Liver (tissue), 9 donors: ENCODE data around the gene FBXW7. TPM values are rescaled to one million over a fixed set of nuclear protein-coding genes. Genes with fewer than 3 reads are reported as not detected.

Source experiments
- DNase-seq: peaks from one replicate; pipeline ENCODE4 v3.0.0-alpha.2; 2017; ENCODE audit warnings: low spot score
- H3K27ac ChIP-seq, 2 donors: one replicate each; pipeline ENCODE4 v1.7.0; 2013; ENCODE audit warnings: inconsistent platforms in 2 of 2, low read length in 2 of 2, control low read depth in 1 of 2, low read depth in 1 of 2, mild to moderate bottlenecking in 1 of 2
- H3K27me3 ChIP-seq, 4 donors: one replicate each; pipeline versions ENCODE4 v1.6.1 to v1.7.0; 2013; ENCODE audit warnings: low read length in 3 of 4, inconsistent platforms in 1 of 4, mild to moderate bottlenecking in 1 of 4, moderate library complexity in 1 of 4; ENCODE audit not compliant: control insufficient read depth in 4 of 4, insufficient read depth in 4 of 4
- H3K36me3 ChIP-seq, 4 donors: one replicate each; pipeline versions ENCODE4 v1.6.1 to v1.7.0; 2013; ENCODE audit warnings: low read length in 3 of 4, mild to moderate bottlenecking in 3 of 4, low read depth in 1 of 4, moderate library complexity in 1 of 4; ENCODE audit not compliant: control insufficient read depth in 4 of 4, insufficient read depth in 3 of 4
- H3K4me1 ChIP-seq, 4 donors: one replicate each; pipeline versions ENCODE4 v1.6.1 to v1.7.0; 2013; ENCODE audit warnings: low read length in 3 of 4, mild to moderate bottlenecking in 3 of 4, moderate library complexity in 1 of 4; ENCODE audit not compliant: control insufficient read depth in 4 of 4, insufficient read depth in 4 of 4
- H3K4me3 ChIP-seq, 3 donors: one replicate each; pipeline versions ENCODE4 v1.6.1 to v1.7.0; 2013; ENCODE audit warnings: low read length in 3 of 3, control low read depth in 1 of 3, low read depth in 1 of 3, mild to moderate bottlenecking in 1 of 3
- H3K9ac ChIP-seq, 2 donors: one replicate each; pipeline ENCODE4 v1.7.0; 2013; ENCODE audit warnings: low read length in 2 of 2, mild to moderate bottlenecking in 2 of 2, moderate library complexity in 2 of 2, control low read depth in 1 of 2, low read depth in 1 of 2
- H3K9me3 ChIP-seq, 4 donors: one replicate each; pipeline versions ENCODE4 v1.6.1 to v1.7.0; 2013; ENCODE audit warnings: low read length in 3 of 4; ENCODE audit not compliant: control insufficient read depth in 4 of 4
- EGR1 ChIP-seq, 2 donors: IDR thresholded peaks; 2 replicates each; pipeline ENCODE4 v1.6.1; 2016 to 2018; ENCODE audit warnings: antibody characterized with exemption in 2 of 2, low read depth in 2 of 2
- FOXA1 ChIP-seq: IDR thresholded peaks from 2 replicates; pipeline ENCODE4 v1.6.1; 2016; ENCODE audit warnings: antibody characterized with exemption
- FOXA2 ChIP-seq: IDR thresholded peaks from 2 replicates; pipeline ENCODE4 v1.6.1; 2016; ENCODE audit warnings: antibody characterized with exemption
- GABPA ChIP-seq, 2 donors: IDR thresholded peaks in 1 of 2; conservative IDR thresholded peaks in 1 of 2; 2 replicates each; pipeline ENCODE4 v1.6.1; 2016; ENCODE audit warnings: antibody characterized with exemption in 2 of 2, mild to moderate bottlenecking in 1 of 2, moderate library complexity in 1 of 2
- HNF4A ChIP-seq, 2 donors: conservative IDR thresholded peaks; 2 replicates each; pipeline ENCODE4 v1.6.1; 2016; ENCODE audit warnings: antibody characterized with exemption in 2 of 2, mild to moderate bottlenecking in 2 of 2
- HNF4G ChIP-seq: IDR thresholded peaks from 2 replicates; pipeline ENCODE4 v1.6.1; 2016; ENCODE audit warnings: antibody characterized with exemption
- NR2F2 ChIP-seq: IDR thresholded peaks from 2 replicates; pipeline ENCODE4 v1.6.1; 2016; ENCODE audit warnings: antibody characterized with exemption
- RAD21 ChIP-seq, 2 donors: IDR thresholded peaks; 2 replicates each; pipeline ENCODE4 v1.6.1; 2016; ENCODE audit warnings: antibody characterized with exemption in 2 of 2, mild to moderate bottlenecking in 2 of 2
- RXRA ChIP-seq, 2 donors: IDR thresholded peaks; 2 replicates each; pipeline ENCODE4 v1.6.1; 2017 to 2018; ENCODE audit warnings: antibody characterized with exemption in 2 of 2, mild to moderate bottlenecking in 1 of 2
- SP1 ChIP-seq: IDR thresholded peaks from 2 replicates; pipeline ENCODE4 v1.6.1; 2018; ENCODE audit warnings: antibody characterized with exemption, mild to moderate bottlenecking
- YY1 ChIP-seq: IDR thresholded peaks from 2 replicates; pipeline ENCODE4 v1.6.1; 2016; ENCODE audit warnings: antibody characterized with exemption, mild to moderate bottlenecking
- WGBS: extraction: QIAGEN DNeasy Blood & Tissue Kit; methylation state at CpG from one replicate; pipeline ENCODE4 v1.1.7; 2013; 5-methylcytosine and 5-hydroxymethylcytosine counted together
- polyA plus RNA-seq, 2 donors: library from polyadenylated mRNA; stranded (reverse) in 1 of 2; unstranded in 1 of 2; fragments of 200-250 nt in 1 of 2; fragments of >200 nt in 1 of 2; fragmentation: Nextera tagmentation in 1 of 2; extraction: Ambion mirVana in 1 of 2; gene quantifications; one replicate each; pipeline versions ENCODE4 v1.2.1 to v1.2.3, GENCODE V29; 2013 to 2015
- total RNA-seq, 2 donors: library from RNA; depleted of rRNA; stranded (reverse); fragments of >200 nt; gene quantifications; one replicate each; pipeline ENCODE4 v1.2.3, GENCODE V29; 2014
- TF ChIP-seq, protein P1 (sequence below): IDR thresholded peaks from 2 replicates; pipeline ENCODE4 v1.6.1; 2016; ENCODE audit warnings: antibody characterized with exemption
- TF ChIP-seq, protein P2 (sequence below): fragments of 150-350 bp; IDR thresholded peaks from 2 replicates; pipeline ENCODE4 v1.5.1; 2017; ENCODE audit warnings: improper control_type of control experiment, low read depth, low read length; ENCODE audit not compliant: missing input control
- TF ChIP-seq, protein P3 (sequence below): IDR thresholded peaks from 2 replicates; pipeline ENCODE4 v1.6.1; 2016; ENCODE audit warnings: antibody characterized with exemption
- TF ChIP-seq, protein P4 (sequence below): IDR thresholded peaks from 2 replicates; pipeline ENCODE4 v1.6.1; 2016; ENCODE audit warnings: antibody characterized with exemption
- donor health status: healthy.
- donor health status: healthy.
- donor health status: healthy.
- donor health status: healthy.
- donor health status: healthy.

Gene FBXW7
- total and polyA plus RNA-seq, 4 donors, result 4.0 to 56.9 (median 16.1) TPM

DNA sequence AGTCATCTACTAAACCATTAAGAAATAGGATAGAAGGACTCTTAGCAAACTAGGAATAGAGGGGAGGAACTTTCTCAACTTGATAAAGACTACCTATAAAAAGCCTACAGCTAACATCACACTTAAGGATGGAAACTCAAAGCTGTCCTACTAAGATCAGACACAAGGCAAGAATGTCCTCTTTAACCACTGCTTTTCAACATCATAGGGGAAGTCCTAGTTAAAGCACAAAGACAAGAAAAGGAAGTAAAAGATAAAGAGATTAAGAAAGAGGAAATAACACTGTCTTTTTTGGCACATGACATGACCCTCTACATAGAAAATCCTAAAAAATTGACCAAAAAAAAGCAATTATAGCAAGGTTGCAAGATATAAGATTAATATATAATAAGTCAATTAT lies 136.6 kb downstream of the FBXW7 start:
- no peak for TF ChIP-seq YY1
- TF ChIP-seq, protein P1, sequence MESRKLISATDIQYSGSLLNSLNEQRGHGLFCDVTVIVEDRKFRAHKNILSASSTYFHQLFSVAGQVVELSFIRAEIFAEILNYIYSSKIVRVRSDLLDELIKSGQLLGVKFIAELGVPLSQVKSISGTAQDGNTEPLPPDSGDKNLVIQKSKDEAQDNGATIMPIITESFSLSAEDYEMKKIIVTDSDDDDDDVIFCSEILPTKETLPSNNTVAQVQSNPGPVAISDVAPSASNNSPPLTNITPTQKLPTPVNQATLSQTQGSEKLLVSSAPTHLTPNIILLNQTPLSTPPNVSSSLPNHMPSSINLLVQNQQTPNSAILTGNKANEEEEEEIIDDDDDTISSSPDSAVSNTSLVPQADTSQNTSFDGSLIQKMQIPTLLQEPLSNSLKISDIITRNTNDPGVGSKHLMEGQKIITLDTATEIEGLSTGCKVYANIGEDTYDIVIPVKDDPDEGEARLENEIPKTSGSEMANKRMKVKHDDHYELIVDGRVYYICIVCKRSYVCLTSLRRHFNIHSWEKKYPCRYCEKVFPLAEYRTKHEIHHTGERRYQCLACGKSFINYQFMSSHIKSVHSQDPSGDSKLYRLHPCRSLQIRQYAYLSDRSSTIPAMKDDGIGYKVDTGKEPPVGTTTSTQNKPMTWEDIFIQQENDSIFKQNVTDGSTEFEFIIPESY, result no peak
- no peak for TF ChIP-seq HNF4G
- TF ChIP-seq NR2F2, result no peak
- TF ChIP-seq HNF4A (conservative IDR thresholded peaks at IDR 0.05), result no peak
- TF ChIP-seq, protein P2, sequence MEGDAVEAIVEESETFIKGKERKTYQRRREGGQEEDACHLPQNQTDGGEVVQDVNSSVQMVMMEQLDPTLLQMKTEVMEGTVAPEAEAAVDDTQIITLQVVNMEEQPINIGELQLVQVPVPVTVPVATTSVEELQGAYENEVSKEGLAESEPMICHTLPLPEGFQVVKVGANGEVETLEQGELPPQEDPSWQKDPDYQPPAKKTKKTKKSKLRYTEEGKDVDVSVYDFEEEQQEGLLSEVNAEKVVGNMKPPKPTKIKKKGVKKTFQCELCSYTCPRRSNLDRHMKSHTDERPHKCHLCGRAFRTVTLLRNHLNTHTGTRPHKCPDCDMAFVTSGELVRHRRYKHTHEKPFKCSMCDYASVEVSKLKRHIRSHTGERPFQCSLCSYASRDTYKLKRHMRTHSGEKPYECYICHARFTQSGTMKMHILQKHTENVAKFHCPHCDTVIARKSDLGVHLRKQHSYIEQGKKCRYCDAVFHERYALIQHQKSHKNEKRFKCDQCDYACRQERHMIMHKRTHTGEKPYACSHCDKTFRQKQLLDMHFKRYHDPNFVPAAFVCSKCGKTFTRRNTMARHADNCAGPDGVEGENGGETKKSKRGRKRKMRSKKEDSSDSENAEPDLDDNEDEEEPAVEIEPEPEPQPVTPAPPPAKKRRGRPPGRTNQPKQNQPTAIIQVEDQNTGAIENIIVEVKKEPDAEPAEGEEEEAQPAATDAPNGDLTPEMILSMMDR, result no peak
- TF ChIP-seq, protein P3, sequence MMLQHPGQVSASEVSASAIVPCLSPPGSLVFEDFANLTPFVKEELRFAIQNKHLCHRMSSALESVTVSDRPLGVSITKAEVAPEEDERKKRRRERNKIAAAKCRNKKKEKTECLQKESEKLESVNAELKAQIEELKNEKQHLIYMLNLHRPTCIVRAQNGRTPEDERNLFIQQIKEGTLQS, result no peak
- no peak for TF ChIP-seq FOXA1
- TF ChIP-seq RXRA (IDR thresholded peaks at IDR 0.05), result no peak
- TF ChIP-seq GABPA (IDR thresholded peaks at IDR 0.05 in 1 of 2, conservative IDR thresholded peaks at IDR 0.05 in 1 of 2), result no peak
- peaks cover 0 to 2% (median 0%) of the 10 kb centered on the region in 4 donors for H3K36me3 ChIP-seq
- no peak overlapping the region for H3K9ac ChIP-seq
- H3K27ac ChIP-seq, result no peak overlapping the region
- H3K9me3 ChIP-seq, result no peaks in the 10 kb centered on the region
- H3K4me1 ChIP-seq, result no peaks in the 10 kb centered on the region
- DNase-seq, result no peak
- no peaks in the 10 kb centered on the region for H3K27me3 ChIP-seq
- no peak overlapping the region for H3K4me3 ChIP-seq

DNA sequence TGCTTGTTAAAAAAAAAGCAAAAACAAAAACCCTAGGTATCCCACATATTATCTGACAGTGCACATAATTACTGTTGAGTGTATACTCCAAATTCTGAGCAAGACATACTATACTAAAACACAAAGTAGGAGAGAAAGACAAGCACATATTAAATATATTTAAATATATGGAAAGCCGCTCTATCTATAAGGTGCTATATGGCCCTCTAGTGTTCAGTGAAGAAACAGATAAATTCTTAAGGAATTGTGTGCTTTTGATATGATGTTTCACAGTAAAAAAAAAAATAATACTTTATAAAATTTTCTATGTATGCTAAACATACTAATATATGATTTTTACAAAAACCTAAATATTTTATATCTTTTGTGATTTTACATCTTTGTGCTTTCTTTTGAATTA lies 137.8 kb downstream of the FBXW7 start:
- Histone ChIP-seq H3K9ac (no peak overlapping the region), H3K9me3 (no peaks in the 10 kb centered on the region), H3K27me3 (no peaks in the 10 kb centered on the region), H3K4me1 (no peaks in the 10 kb centered on the region), H3K4me3 (no peak overlapping the region), H3K36me3 (peaks cover 0 to 2% (median 0%) of the 10 kb centered on the region in 4 donors), H3K27ac (no peak overlapping the region)
- no peak for DNase-seq
- TF ChIP-seq RAD21 (IDR thresholded peaks at IDR 0.05), result peak; percentile 25 to 34
- TF ChIP-seq EGR1 (IDR thresholded peaks at IDR 0.05; ENCODE audit: low read depth in 2 of 2), result no peak
- TF ChIP-seq SP1, result no peak
- TF ChIP-seq FOXA1, result no peak
- no peak for TF ChIP-seq RXRA (IDR thresholded peaks at IDR 0.05)
- 93% methylated on average over 1 of the region's 1 CpG for WGBS

DNA sequence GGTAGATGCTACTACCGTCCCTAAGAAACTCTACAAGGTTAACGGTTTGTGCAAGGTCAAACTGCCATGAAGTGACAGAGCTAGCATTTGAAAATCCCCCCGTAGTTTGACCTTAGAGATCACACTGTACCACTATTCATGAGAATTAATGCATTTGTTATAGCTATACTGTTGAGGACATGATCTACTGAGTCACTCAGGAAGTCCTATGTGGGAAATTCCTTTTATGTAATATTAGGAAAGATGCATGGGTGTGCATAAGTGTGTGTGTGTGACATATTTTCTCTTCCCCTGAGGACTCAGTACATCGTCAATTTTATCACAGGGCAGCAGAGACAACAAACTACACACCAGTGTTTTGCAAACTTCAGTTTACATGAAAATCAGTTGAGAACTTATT lies 141.1 kb downstream of the FBXW7 start:
- Histone ChIP-seq H3K9ac (no peak overlapping the region), H3K4me1 (no peaks in the 10 kb centered on the region), H3K36me3 (no peaks in the 10 kb centered on the region), H3K27me3 (no peaks in the 10 kb centered on the region), H3K9me3 (no peaks in the 10 kb centered on the region), H3K4me3 (no peak overlapping the region), H3K27ac (no peak overlapping the region)
- 92% methylated on average over 4 of the region's 4 CpGs for WGBS
- no peak for TF ChIP-seq NR2F2
- no peak for TF ChIP-seq GABPA (IDR thresholded peaks at IDR 0.05 in 1 of 2, conservative IDR thresholded peaks at IDR 0.05 in 1 of 2)
- TF ChIP-seq FOXA2, result no peak
- TF ChIP-seq HNF4G, result no peak
- no peak for TF ChIP-seq FOXA1
- TF ChIP-seq, protein P2, result no peak
- TF ChIP-seq HNF4A (conservative IDR thresholded peaks at IDR 0.05), result no peak
- TF ChIP-seq, protein P4, sequence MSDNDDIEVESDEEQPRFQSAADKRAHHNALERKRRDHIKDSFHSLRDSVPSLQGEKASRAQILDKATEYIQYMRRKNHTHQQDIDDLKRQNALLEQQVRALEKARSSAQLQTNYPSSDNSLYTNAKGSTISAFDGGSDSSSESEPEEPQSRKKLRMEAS, result no peak
- DNase-seq, result no peak
